ENCODE results near the gene GNG10. TPM values are rescaled to one million over a fixed set of nuclear protein-coding genes. Genes with fewer than 3 reads are reported as not detected.

GNG10 gene
- total and polyA plus RNA-seq, 9 of the 15 experiments (the other 6 are each of a cell fraction or from before 2014, with no cell fraction given), result 13.1 to 37.8 (median 28.4) TPM

DNA sequence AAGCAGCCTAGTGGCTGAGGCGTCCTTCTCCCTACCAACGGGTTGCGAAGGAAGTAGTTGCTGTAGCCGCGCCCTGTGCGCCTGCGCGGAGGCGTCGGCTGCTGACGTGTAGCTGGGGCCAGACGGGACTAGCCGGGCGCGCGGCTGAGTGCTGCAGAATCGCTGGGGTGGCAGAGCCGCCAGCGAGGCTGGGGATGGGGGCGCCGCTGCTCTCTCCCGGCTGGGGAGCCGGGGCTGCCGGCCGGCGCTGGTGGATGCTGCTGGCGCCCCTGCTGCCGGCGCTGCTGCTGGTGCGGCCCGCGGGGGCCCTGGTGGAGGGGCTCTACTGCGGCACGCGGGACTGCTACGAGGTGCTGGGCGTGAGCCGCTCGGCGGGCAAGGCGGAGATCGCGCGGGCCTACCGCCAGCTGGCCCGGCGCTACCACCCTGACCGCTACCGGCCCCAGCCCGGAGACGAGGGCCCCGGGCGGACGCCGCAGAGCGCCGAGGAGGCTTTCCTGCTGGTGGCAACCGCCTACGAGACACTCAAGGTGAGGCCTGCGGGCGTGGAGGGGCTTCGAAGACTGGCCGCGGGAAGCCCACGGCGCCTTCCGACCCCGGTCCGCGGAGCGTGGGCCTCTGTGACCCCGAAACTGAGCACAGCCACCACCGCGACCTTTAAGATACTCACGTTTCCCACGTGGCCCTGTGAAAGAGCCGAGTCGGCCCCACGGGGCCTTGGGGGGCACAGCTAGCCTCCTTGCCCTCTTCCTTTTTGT, 30.0 kb upstream of the GNG10 start, which contains the start of gene DNAJC25 (continued):
- TF ChIP-seq, protein P1, sequence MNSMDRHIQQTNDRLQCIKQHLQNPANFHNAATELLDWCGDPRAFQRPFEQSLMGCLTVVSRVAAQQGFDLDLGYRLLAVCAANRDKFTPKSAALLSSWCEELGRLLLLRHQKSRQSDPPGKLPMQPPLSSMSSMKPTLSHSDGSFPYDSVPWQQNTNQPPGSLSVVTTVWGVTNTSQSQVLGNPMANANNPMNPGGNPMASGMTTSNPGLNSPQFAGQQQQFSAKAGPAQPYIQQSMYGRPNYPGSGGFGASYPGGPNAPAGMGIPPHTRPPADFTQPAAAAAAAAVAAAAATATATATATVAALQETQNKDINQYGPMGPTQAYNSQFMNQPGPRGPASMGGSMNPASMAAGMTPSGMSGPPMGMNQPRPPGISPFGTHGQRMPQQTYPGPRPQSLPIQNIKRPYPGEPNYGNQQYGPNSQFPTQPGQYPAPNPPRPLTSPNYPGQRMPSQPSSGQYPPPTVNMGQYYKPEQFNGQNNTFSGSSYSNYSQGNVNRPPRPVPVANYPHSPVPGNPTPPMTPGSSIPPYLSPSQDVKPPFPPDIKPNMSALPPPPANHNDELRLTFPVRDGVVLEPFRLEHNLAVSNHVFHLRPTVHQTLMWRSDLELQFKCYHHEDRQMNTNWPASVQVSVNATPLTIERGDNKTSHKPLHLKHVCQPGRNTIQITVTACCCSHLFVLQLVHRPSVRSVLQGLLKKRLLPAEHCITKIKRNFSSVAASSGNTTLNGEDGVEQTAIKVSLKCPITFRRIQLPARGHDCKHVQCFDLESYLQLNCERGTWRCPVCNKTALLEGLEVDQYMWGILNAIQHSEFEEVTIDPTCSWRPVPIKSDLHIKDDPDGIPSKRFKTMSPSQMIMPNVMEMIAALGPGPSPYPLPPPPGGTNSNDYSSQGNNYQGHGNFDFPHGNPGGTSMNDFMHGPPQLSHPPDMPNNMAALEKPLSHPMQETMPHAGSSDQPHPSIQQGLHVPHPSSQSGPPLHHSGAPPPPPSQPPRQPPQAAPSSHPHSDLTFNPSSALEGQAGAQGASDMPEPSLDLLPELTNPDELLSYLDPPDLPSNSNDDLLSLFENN (IDR thresholded peaks at IDR 0.05; ENCODE audit: low read depth in 2 of 2, low read length in 2 of 2), result no peak
- no peak for TF ChIP-seq ZNF551 (CRISPR knock-in tag; IDR thresholded peaks at IDR 0.05)
- no peak for TF ChIP-seq MED1 (CRISPR knock-in tag; IDR thresholded peaks at IDR 0.05; ENCODE audit: borderline replicate concordance)
- TF ChIP-seq, protein P2, sequence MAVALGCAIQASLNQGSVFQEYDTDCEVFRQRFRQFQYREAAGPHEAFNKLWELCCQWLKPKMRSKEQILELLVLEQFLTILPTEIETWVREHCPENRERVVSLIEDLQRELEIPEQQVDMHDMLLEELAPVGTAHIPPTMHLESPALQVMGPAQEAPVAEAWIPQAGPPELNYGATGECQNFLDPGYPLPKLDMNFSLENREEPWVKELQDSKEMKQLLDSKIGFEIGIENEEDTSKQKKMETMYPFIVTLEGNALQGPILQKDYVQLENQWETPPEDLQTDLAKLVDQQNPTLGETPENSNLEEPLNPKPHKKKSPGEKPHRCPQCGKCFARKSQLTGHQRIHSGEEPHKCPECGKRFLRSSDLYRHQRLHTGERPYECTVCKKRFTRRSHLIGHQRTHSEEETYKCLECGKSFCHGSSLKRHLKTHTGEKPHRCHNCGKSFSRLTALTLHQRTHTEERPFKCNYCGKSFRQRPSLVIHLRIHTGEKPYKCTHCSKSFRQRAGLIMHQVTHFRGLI (CRISPR knock-in tag; IDR thresholded peaks at IDR 0.05), result no peak
- TF ChIP-seq PML (IDR thresholded peaks at IDR 0.05; ENCODE audit: low read length), result peak; percentile 77; the same call in 1 of the 2 replicates
- TF ChIP-seq, protein P3, sequence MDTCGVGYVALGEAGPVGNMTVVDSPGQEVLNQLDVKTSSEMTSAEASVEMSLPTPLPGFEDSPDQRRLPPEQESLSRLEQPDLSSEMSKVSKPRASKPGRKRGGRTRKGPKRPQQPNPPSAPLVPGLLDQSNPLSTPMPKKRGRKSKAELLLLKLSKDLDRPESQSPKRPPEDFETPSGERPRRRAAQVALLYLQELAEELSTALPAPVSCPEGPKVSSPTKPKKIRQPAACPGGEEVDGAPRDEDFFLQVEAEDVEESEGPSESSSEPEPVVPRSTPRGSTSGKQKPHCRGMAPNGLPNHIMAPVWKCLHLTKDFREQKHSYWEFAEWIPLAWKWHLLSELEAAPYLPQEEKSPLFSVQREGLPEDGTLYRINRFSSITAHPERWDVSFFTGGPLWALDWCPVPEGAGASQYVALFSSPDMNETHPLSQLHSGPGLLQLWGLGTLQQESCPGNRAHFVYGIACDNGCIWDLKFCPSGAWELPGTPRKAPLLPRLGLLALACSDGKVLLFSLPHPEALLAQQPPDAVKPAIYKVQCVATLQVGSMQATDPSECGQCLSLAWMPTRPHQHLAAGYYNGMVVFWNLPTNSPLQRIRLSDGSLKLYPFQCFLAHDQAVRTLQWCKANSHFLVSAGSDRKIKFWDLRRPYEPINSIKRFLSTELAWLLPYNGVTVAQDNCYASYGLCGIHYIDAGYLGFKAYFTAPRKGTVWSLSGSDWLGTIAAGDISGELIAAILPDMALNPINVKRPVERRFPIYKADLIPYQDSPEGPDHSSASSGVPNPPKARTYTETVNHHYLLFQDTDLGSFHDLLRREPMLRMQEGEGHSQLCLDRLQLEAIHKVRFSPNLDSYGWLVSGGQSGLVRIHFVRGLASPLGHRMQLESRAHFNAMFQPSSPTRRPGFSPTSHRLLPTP (IDR thresholded peaks at IDR 0.05; ENCODE audit: borderline replicate concordance, extremely low read depth, insufficient read length), result no peak
- 0 out of 2 replicates have a peak, but pooled peaks have one; percentile 33 for TF ChIP-seq CAMTA2 (CRISPR knock-in tag; conservative IDR thresholded peaks at IDR 0.05)
- no peak for TF ChIP-seq NFE2 (IDR thresholded peaks at IDR 0.05; ENCODE audit: low read depth)
- TF ChIP-seq, protein P4, sequence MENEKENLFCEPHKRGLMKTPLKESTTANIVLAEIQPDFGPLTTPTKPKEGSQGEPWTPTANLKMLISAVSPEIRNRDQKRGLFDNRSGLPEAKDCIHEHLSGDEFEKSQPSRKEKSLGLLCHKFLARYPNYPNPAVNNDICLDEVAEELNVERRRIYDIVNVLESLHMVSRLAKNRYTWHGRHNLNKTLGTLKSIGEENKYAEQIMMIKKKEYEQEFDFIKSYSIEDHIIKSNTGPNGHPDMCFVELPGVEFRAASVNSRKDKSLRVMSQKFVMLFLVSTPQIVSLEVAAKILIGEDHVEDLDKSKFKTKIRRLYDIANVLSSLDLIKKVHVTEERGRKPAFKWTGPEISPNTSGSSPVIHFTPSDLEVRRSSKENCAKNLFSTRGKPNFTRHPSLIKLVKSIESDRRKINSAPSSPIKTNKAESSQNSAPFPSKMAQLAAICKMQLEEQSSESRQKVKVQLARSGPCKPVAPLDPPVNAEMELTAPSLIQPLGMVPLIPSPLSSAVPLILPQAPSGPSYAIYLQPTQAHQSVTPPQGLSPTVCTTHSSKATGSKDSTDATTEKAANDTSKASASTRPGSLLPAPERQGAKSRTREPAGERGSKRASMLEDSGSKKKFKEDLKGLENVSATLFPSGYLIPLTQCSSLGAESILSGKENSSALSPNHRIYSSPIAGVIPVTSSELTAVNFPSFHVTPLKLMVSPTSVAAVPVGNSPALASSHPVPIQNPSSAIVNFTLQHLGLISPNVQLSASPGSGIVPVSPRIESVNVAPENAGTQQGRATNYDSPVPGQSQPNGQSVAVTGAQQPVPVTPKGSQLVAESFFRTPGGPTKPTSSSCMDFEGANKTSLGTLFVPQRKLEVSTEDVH (IDR thresholded peaks at IDR 0.05; ENCODE audit: low read depth, partially characterized antibody), result no peak
- TF ChIP-seq, protein P5, sequence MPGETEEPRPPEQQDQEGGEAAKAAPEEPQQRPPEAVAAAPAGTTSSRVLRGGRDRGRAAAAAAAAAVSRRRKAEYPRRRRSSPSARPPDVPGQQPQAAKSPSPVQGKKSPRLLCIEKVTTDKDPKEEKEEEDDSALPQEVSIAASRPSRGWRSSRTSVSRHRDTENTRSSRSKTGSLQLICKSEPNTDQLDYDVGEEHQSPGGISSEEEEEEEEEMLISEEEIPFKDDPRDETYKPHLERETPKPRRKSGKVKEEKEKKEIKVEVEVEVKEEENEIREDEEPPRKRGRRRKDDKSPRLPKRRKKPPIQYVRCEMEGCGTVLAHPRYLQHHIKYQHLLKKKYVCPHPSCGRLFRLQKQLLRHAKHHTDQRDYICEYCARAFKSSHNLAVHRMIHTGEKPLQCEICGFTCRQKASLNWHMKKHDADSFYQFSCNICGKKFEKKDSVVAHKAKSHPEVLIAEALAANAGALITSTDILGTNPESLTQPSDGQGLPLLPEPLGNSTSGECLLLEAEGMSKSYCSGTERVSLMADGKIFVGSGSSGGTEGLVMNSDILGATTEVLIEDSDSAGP (CRISPR knock-in tag; IDR thresholded peaks at IDR 0.05), result 0 out of 2 replicates have a peak, but pooled peaks have one; percentile 12
- peak; percentile 74; the same call in 1 of the 2 replicates for TF ChIP-seq TGIF2 (CRISPR knock-in tag; IDR thresholded peaks at IDR 0.05)
- TF ChIP-seq RFX5 (IDR thresholded peaks at IDR 0.05; ENCODE audit: low read depth, low read length), result no peak
- TF ChIP-seq MYC (IDR thresholded peaks at IDR 0.05; ENCODE audit: low read depth, low read length), result peak; percentile 84
- no peak for TF ChIP-seq MYC (CRISPR knock-in tag; IDR thresholded peaks at IDR 0.05; ENCODE audit: borderline replicate concordance, low read depth)

Data from K562 (cell line).